Liver (tissue), 9 donors: ENCODE data around the gene FXYD4. TPM values are rescaled to one million over a fixed set of nuclear protein-coding genes. Genes with fewer than 3 reads are reported as not detected.

Source experiments
- DNase-seq: peaks from one replicate; pipeline ENCODE4 v3.0.0-alpha.2; 2017; ENCODE audit warnings: low spot score
- H3K27ac ChIP-seq, 2 donors: one replicate each; pipeline ENCODE4 v1.7.0; 2013; ENCODE audit warnings: inconsistent platforms in 2 of 2, low read length in 2 of 2, control low read depth in 1 of 2, low read depth in 1 of 2, mild to moderate bottlenecking in 1 of 2
- H3K27me3 ChIP-seq, 4 donors: one replicate each; pipeline versions ENCODE4 v1.6.1 to v1.7.0; 2013; ENCODE audit warnings: low read length in 3 of 4, inconsistent platforms in 1 of 4, mild to moderate bottlenecking in 1 of 4, moderate library complexity in 1 of 4; ENCODE audit not compliant: control insufficient read depth in 4 of 4, insufficient read depth in 4 of 4
- H3K36me3 ChIP-seq, 4 donors: one replicate each; pipeline versions ENCODE4 v1.6.1 to v1.7.0; 2013; ENCODE audit warnings: low read length in 3 of 4, mild to moderate bottlenecking in 3 of 4, low read depth in 1 of 4, moderate library complexity in 1 of 4; ENCODE audit not compliant: control insufficient read depth in 4 of 4, insufficient read depth in 3 of 4
- H3K4me1 ChIP-seq, 4 donors: one replicate each; pipeline versions ENCODE4 v1.6.1 to v1.7.0; 2013; ENCODE audit warnings: low read length in 3 of 4, mild to moderate bottlenecking in 3 of 4, moderate library complexity in 1 of 4; ENCODE audit not compliant: control insufficient read depth in 4 of 4, insufficient read depth in 4 of 4
- H3K4me3 ChIP-seq, 3 donors: one replicate each; pipeline versions ENCODE4 v1.6.1 to v1.7.0; 2013; ENCODE audit warnings: low read length in 3 of 3, control low read depth in 1 of 3, low read depth in 1 of 3, mild to moderate bottlenecking in 1 of 3
- H3K9ac ChIP-seq, 2 donors: one replicate each; pipeline ENCODE4 v1.7.0; 2013; ENCODE audit warnings: low read length in 2 of 2, mild to moderate bottlenecking in 2 of 2, moderate library complexity in 2 of 2, control low read depth in 1 of 2, low read depth in 1 of 2
- H3K9me3 ChIP-seq, 4 donors: one replicate each; pipeline versions ENCODE4 v1.6.1 to v1.7.0; 2013; ENCODE audit warnings: low read length in 3 of 4; ENCODE audit not compliant: control insufficient read depth in 4 of 4
- CTCF ChIP-seq: fragments of 150-350 bp; IDR thresholded peaks from 2 replicates; pipeline ENCODE4 v1.5.1; 2017; ENCODE audit warnings: improper control_type of control experiment, low read depth, low read length; ENCODE audit not compliant: missing input control
- EGR1 ChIP-seq, 2 donors: IDR thresholded peaks; 2 replicates each; pipeline ENCODE4 v1.6.1; 2016 to 2018; ENCODE audit warnings: antibody characterized with exemption in 2 of 2, low read depth in 2 of 2
- FOXA1 ChIP-seq: IDR thresholded peaks from 2 replicates; pipeline ENCODE4 v1.6.1; 2016; ENCODE audit warnings: antibody characterized with exemption
- FOXA2 ChIP-seq: IDR thresholded peaks from 2 replicates; pipeline ENCODE4 v1.6.1; 2016; ENCODE audit warnings: antibody characterized with exemption
- GABPA ChIP-seq, 2 donors: IDR thresholded peaks in 1 of 2; conservative IDR thresholded peaks in 1 of 2; 2 replicates each; pipeline ENCODE4 v1.6.1; 2016; ENCODE audit warnings: antibody characterized with exemption in 2 of 2, mild to moderate bottlenecking in 1 of 2, moderate library complexity in 1 of 2
- HNF4A ChIP-seq, 2 donors: conservative IDR thresholded peaks; 2 replicates each; pipeline ENCODE4 v1.6.1; 2016; ENCODE audit warnings: antibody characterized with exemption in 2 of 2, mild to moderate bottlenecking in 2 of 2
- HNF4G ChIP-seq: IDR thresholded peaks from 2 replicates; pipeline ENCODE4 v1.6.1; 2016; ENCODE audit warnings: antibody characterized with exemption
- JUND ChIP-seq, 2 donors: IDR thresholded peaks; 2 replicates each; pipeline ENCODE4 v1.6.1; 2016; ENCODE audit warnings: antibody characterized with exemption in 2 of 2
- NR2F2 ChIP-seq: IDR thresholded peaks from 2 replicates; pipeline ENCODE4 v1.6.1; 2016; ENCODE audit warnings: antibody characterized with exemption
- RAD21 ChIP-seq, 2 donors: IDR thresholded peaks; 2 replicates each; pipeline ENCODE4 v1.6.1; 2016; ENCODE audit warnings: antibody characterized with exemption in 2 of 2, mild to moderate bottlenecking in 2 of 2
- RXRA ChIP-seq, 2 donors: IDR thresholded peaks; 2 replicates each; pipeline ENCODE4 v1.6.1; 2017 to 2018; ENCODE audit warnings: antibody characterized with exemption in 2 of 2, mild to moderate bottlenecking in 1 of 2
- SP1 ChIP-seq: IDR thresholded peaks from 2 replicates; pipeline ENCODE4 v1.6.1; 2018; ENCODE audit warnings: antibody characterized with exemption, mild to moderate bottlenecking
- TAF1 ChIP-seq: conservative IDR thresholded peaks from 2 replicates; pipeline ENCODE4 v1.6.1; 2016; ENCODE audit warnings: antibody characterized with exemption, mild to moderate bottlenecking
- YY1 ChIP-seq: IDR thresholded peaks from 2 replicates; pipeline ENCODE4 v1.6.1; 2016; ENCODE audit warnings: antibody characterized with exemption, mild to moderate bottlenecking
- WGBS: extraction: QIAGEN DNeasy Blood & Tissue Kit; methylation state at CpG from one replicate; pipeline ENCODE4 v1.1.7; 2013; 5-methylcytosine and 5-hydroxymethylcytosine counted together
- polyA plus RNA-seq, 2 donors: library from polyadenylated mRNA; stranded (reverse) in 1 of 2; unstranded in 1 of 2; fragments of 200-250 nt in 1 of 2; fragments of >200 nt in 1 of 2; fragmentation: Nextera tagmentation in 1 of 2; extraction: Ambion mirVana in 1 of 2; gene quantifications; one replicate each; pipeline versions ENCODE4 v1.2.1 to v1.2.3, GENCODE V29; 2013 to 2015
- total RNA-seq, 2 donors: library from RNA; depleted of rRNA; stranded (reverse); fragments of >200 nt; gene quantifications; one replicate each; pipeline ENCODE4 v1.2.3, GENCODE V29; 2014
- TF ChIP-seq, protein P1 (sequence below): IDR thresholded peaks from 2 replicates; pipeline ENCODE4 v1.6.1; 2016; ENCODE audit warnings: antibody characterized with exemption, mild to moderate bottlenecking
- TF ChIP-seq, protein P2 (sequence below): IDR thresholded peaks from 2 replicates; pipeline ENCODE4 v1.6.1; 2016; ENCODE audit warnings: antibody characterized with exemption
- TF ChIP-seq, protein P3 (sequence below): IDR thresholded peaks from 2 replicates; pipeline ENCODE4 v1.6.1; 2016; ENCODE audit warnings: antibody characterized with exemption
- TF ChIP-seq, protein P4 (sequence below): IDR thresholded peaks from 2 replicates; pipeline ENCODE4 v1.6.1; 2016; ENCODE audit warnings: antibody characterized with exemption
- donor health status: healthy.
- donor health status: healthy.
- donor health status: healthy.
- donor health status: healthy.
- donor health status: healthy.

The FXYD4 gene
- total and polyA plus RNA-seq, 4 donors: not detected

GRCh38 chr10:43393606-43394360, 22.3 kb downstream of the FXYD4 start:
- TF ChIP-seq FOXA2: no peak
- TF ChIP-seq YY1: no peak
- TF ChIP-seq, protein P1, sequence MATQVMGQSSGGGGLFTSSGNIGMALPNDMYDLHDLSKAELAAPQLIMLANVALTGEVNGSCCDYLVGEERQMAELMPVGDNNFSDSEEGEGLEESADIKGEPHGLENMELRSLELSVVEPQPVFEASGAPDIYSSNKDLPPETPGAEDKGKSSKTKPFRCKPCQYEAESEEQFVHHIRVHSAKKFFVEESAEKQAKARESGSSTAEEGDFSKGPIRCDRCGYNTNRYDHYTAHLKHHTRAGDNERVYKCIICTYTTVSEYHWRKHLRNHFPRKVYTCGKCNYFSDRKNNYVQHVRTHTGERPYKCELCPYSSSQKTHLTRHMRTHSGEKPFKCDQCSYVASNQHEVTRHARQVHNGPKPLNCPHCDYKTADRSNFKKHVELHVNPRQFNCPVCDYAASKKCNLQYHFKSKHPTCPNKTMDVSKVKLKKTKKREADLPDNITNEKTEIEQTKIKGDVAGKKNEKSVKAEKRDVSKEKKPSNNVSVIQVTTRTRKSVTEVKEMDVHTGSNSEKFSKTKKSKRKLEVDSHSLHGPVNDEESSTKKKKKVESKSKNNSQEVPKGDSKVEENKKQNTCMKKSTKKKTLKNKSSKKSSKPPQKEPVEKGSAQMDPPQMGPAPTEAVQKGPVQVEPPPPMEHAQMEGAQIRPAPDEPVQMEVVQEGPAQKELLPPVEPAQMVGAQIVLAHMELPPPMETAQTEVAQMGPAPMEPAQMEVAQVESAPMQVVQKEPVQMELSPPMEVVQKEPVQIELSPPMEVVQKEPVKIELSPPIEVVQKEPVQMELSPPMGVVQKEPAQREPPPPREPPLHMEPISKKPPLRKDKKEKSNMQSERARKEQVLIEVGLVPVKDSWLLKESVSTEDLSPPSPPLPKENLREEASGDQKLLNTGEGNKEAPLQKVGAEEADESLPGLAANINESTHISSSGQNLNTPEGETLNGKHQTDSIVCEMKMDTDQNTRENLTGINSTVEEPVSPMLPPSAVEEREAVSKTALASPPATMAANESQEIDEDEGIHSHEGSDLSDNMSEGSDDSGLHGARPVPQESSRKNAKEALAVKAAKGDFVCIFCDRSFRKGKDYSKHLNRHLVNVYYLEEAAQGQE: no peak
- TF ChIP-seq SP1: no peak
- no peak for TF ChIP-seq GABPA (IDR thresholded peaks at IDR 0.05 in 1 of 2, conservative IDR thresholded peaks at IDR 0.05 in 1 of 2)
- no peak for TF ChIP-seq TAF1
- TF ChIP-seq RXRA (IDR thresholded peaks at IDR 0.05): no peak
- no peak for TF ChIP-seq RAD21 (IDR thresholded peaks at IDR 0.05)
- no peak for TF ChIP-seq FOXA1
- TF ChIP-seq, protein P2, sequence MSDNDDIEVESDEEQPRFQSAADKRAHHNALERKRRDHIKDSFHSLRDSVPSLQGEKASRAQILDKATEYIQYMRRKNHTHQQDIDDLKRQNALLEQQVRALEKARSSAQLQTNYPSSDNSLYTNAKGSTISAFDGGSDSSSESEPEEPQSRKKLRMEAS: no peak
- TF ChIP-seq HNF4A (conservative IDR thresholded peaks at IDR 0.05): no peak
- TF ChIP-seq, protein P3, sequence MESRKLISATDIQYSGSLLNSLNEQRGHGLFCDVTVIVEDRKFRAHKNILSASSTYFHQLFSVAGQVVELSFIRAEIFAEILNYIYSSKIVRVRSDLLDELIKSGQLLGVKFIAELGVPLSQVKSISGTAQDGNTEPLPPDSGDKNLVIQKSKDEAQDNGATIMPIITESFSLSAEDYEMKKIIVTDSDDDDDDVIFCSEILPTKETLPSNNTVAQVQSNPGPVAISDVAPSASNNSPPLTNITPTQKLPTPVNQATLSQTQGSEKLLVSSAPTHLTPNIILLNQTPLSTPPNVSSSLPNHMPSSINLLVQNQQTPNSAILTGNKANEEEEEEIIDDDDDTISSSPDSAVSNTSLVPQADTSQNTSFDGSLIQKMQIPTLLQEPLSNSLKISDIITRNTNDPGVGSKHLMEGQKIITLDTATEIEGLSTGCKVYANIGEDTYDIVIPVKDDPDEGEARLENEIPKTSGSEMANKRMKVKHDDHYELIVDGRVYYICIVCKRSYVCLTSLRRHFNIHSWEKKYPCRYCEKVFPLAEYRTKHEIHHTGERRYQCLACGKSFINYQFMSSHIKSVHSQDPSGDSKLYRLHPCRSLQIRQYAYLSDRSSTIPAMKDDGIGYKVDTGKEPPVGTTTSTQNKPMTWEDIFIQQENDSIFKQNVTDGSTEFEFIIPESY: no peak
- TF ChIP-seq HNF4G: no peak
- TF ChIP-seq NR2F2: no peak
- TF ChIP-seq JUND (IDR thresholded peaks at IDR 0.05): no peak
- TF ChIP-seq EGR1 (IDR thresholded peaks at IDR 0.05; ENCODE audit: low read depth in 2 of 2): no peak
- TF ChIP-seq, protein P4, sequence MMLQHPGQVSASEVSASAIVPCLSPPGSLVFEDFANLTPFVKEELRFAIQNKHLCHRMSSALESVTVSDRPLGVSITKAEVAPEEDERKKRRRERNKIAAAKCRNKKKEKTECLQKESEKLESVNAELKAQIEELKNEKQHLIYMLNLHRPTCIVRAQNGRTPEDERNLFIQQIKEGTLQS: no peak
- no peak for TF ChIP-seq CTCF
- 87% methylated on average over 3 of the region's 3 CpGs for WGBS
- H3K27ac ChIP-seq: no peak overlapping the region
- no peak for DNase-seq
- H3K4me1 ChIP-seq: peaks cover 2 to 49% (median 34%) of the 10 kb centered on the region in 4 donors
- no peak overlapping the region for H3K9ac ChIP-seq
- H3K9me3 ChIP-seq: no peaks in the 10 kb centered on the region
- H3K4me3 ChIP-seq: no peak overlapping the region
- H3K27me3 ChIP-seq: no peaks in the 10 kb centered on the region
- H3K36me3 ChIP-seq: peaks cover 11 to 46% (median 44%) of the 10 kb centered on the region in 4 donors
